B cell (primary cell): ENCODE measurements around the gene WDR47. TPM values are rescaled to one million over a fixed set of nuclear protein-coding genes. Genes with fewer than 3 reads are reported as not detected.
"Not testable (repeated sequence)": the region's sequence is repeated elsewhere in the genome, so short reads cannot be mapped to it uniquely, and the experiment has no call there.

ENCODE experiments used
- ATAC-seq: fragments of 200-7000 bp; cut with Tn5 transposase; one replicate; pipeline ENCODE4 v1.10.0; 2021; ENCODE audit warnings: low read depth, mild to moderate bottlenecking, moderate number of reproducible peaks, moderate library complexity
- CTCF ChIA-PET: fragments of 350-600 bp; sonication (Branson Sonifier 250); formaldehyde crosslinking; loops from one replicate; lab custom pipeline; 2021; ENCODE audit warnings: antibody characterized with exemption, inconsistent platforms; lab: Charles Lee
- POLR2A ChIA-PET: fragments of 350-600 bp; sonication (Branson Sonifier 250); formaldehyde crosslinking; loops from one replicate; lab custom pipeline; 2021; ENCODE audit warnings: antibody characterized with exemption; lab: Charles Lee
- DNase-seq: peaks from one replicate; pipeline ENCODE4 v3.0.0; 2013
- H2AFZ ChIP-seq: 2 replicates; pipeline ENCODE4 v1.6.1; 2012; ENCODE audit warnings: mild to moderate bottlenecking, low read depth, low read length; ENCODE audit not compliant: insufficient read depth, poor library complexity, severe bottlenecking
- H3K27ac ChIP-seq, 2 donors: 1 replicate in 1 of 2; 2 replicates in 1 of 2; pipeline ENCODE4 v1.5.1; 2012 to 2013; ENCODE audit warnings: low read length in 2 of 2, mild to moderate bottlenecking in 2 of 2, moderate library complexity in 1 of 2
- H3K27me3 ChIP-seq, 4 experiments: fragments of 200-600 bp in 1 of 4; sonication (generic) in 1 of 4; replicated peaks in 1 of 4; 1 replicate in 2 of 4; 2 replicates in 2 of 4; pipeline versions ENCODE4 v1.6.1 to v1.7.0; 2013 to 2016; ENCODE audit warnings: low read length in 3 of 4, mild to moderate bottlenecking in 2 of 4, mixed read lengths in 1 of 4, moderate library complexity in 1 of 4; ENCODE audit not compliant: insufficient read depth in 4 of 4, control insufficient read depth in 3 of 4; ENCODE audit errors: control extremely low read depth in 1 of 4
- H3K36me3 ChIP-seq, 2 experiments: replicated peaks in 1 of 2; 1 replicate in 1 of 2; 2 replicates in 1 of 2; pipeline versions ENCODE4 v1.6.1 to v1.7.1; 2013; ENCODE audit warnings: low read length in 1 of 2; ENCODE audit not compliant: insufficient read depth in 2 of 2, control insufficient read depth in 1 of 2; ENCODE audit errors: control extremely low read depth in 1 of 2, extremely low read depth in 1 of 2
- H3K4me1 ChIP-seq, 2 donors: fragments of 200-600 bp in 1 of 2; sonication (generic) in 1 of 2; 1 replicate in 1 of 2; 2 replicates in 1 of 2; pipeline versions ENCODE4 v1.5.1 to v1.6.1; 2013 to 2017; ENCODE audit warnings: low read length in 2 of 2; ENCODE audit not compliant: control insufficient read depth in 2 of 2, insufficient read depth in 2 of 2
- H3K4me2 ChIP-seq: replicated peaks from 2 replicates; pipeline ENCODE3; 2012; ENCODE audit warnings: mild to moderate bottlenecking, low read depth, low read length; ENCODE audit not compliant: poor library complexity, severe bottlenecking
- H3K4me3 ChIP-seq, 5 experiments: fragments of 200-600 bp in 1 of 5; sonication (generic) in 1 of 5; 1 replicate in 3 of 5; 2 replicates in 2 of 5; pipeline versions ENCODE4 v1.5.1 to v1.7.0; 2011 to 2016; ENCODE audit warnings: low read length in 4 of 5, mild to moderate bottlenecking in 4 of 5, low read depth in 2 of 5, control low read depth in 1 of 5, moderate library complexity in 1 of 5; ENCODE audit not compliant: insufficient read depth in 1 of 5; ENCODE audit errors: control extremely low read depth in 1 of 5, extremely low read depth in 1 of 5
- H3K79me2 ChIP-seq: fragments of 200-600 bp; sonication (generic); one replicate; pipeline ENCODE4 v1.6.0; 2016; ENCODE audit warnings: low read length; ENCODE audit not compliant: control insufficient read depth, insufficient read depth
- H3K9ac ChIP-seq: fragments of 200-600 bp; sonication (generic); 2 replicates; pipeline ENCODE4 v1.6.1; 2017; ENCODE audit warnings: mild to moderate bottlenecking, low read length, moderate library complexity
- H3K9me3 ChIP-seq, 3 donors: one replicate each; pipeline versions ENCODE4 v1.6.1 to v1.7.1; 2013; ENCODE audit warnings: low read length in 2 of 3; ENCODE audit not compliant: control insufficient read depth in 2 of 3, insufficient read depth in 1 of 3; ENCODE audit errors: control extremely low read depth in 1 of 3
- H4K20me1 ChIP-seq: 2 replicates; pipeline ENCODE4 v1.6.0; 2012; ENCODE audit warnings: mild to moderate bottlenecking, low read length; ENCODE audit not compliant: insufficient read depth, control insufficient read depth, poor library complexity, severe bottlenecking
- H3K27ac Mint-ChIP-seq: one replicate; pipeline ENCODE4 v1.8.0; 2021; ENCODE audit warnings: mixed read lengths
- H3K27me3 Mint-ChIP-seq: one replicate; pipeline ENCODE4 v1.8.0; 2021; ENCODE audit warnings: mixed read lengths
- H3K4me1 Mint-ChIP-seq: one replicate; pipeline ENCODE4 v1.8.0; 2021; ENCODE audit warnings: mixed read lengths
- H3K4me3 Mint-ChIP-seq: one replicate; pipeline ENCODE4 v1.8.0; 2021; ENCODE audit warnings: mixed read lengths
- H3K9me3 Mint-ChIP-seq: one replicate; pipeline ENCODE4 v1.8.0; 2022; ENCODE audit warnings: mixed read lengths; ENCODE audit not compliant: insufficient read depth
- CTCF ChIP-seq: fragments of 200-600 bp; IDR thresholded peaks from one replicate; pipeline ENCODE4 v1.8.0; 2022; ENCODE audit warnings: antibody characterized with exemption, mild to moderate bottlenecking
- EZH2 ChIP-seq: IDR thresholded peaks from 2 replicates; pipeline ENCODE4 v1.6.1; 2012; ENCODE audit warnings: borderline replicate concordance, low read depth, mild to moderate bottlenecking, moderate library complexity, low read length; ENCODE audit not compliant: insufficient read depth, poor library complexity, severe bottlenecking
- WGBS: methylation state at CpG from one replicate; pipeline ENCODE4 v1.1.5; 2013; ENCODE audit warnings: missing lambda C conversion rate; ENCODE audit not compliant: insufficient coverage; 5-methylcytosine and 5-hydroxymethylcytosine counted together
- intact Hi-C: fragments of 100-400 bp; cut with micrococcal nuclease; formaldehyde crosslinking; loops from one replicate; pipeline ENCODE4 v1.10.0; 2022
- polyA plus RNA-seq: library from polyadenylated mRNA; depleted of rRNA; stranded (reverse); fragments of >200 nt; gene quantifications from 2 replicates; pipeline ENCODE4 v1.2.3, GENCODE V29; 2012
- total RNA-seq, 2 donors: library from RNA; stranded (reverse); fragments of 120-200 nt in 1 of 2; gene quantifications; 1 replicate in 1 of 2; 2 replicates in 1 of 2; pipeline versions ENCODE4 v1.2.3 to v1.2.4, GENCODE V29; 2013 to 2022

Gene WDR47
- total and polyA plus RNA-seq, 2 donors (not counting 1 experiment from before 2014, with no cell fraction given), result 4.4 to 21.6 TPM

GRCh38 chr1:108936170-108936569 is 105.7 kb downstream of the WDR47 start:
- Mint-ChIP-seq H3K4me3 (no peak overlapping the region), H3K27me3 (no peaks in the 10 kb centered on the region), H3K9me3 (no peaks in the 10 kb centered on the region), H3K4me1 (no peaks in the 10 kb centered on the region), H3K27ac (no peak overlapping the region)
- no peak for TF ChIP-seq CTCF
- TF ChIP-seq EZH2, result no peak
- Histone ChIP-seq H2AFZ (no peak overlapping the region), H3K36me3 (peaks cover 3 to 67% of the 10 kb centered on the region in 2 experiments), H3K4me3 (no peak overlapping the region), H4K20me1 (no peaks in the 10 kb centered on the region), H3K4me2 (no peak overlapping the region), H3K79me2 (no peaks in the 10 kb centered on the region), H3K4me1 (no peaks in the 10 kb centered on the region), H3K27me3 (no peaks in the 10 kb centered on the region), H3K27ac (no peak overlapping the region), H3K9me3 (no peaks in the 10 kb centered on the region), H3K9ac (no peak overlapping the region)
- intact Hi-C loops, result no loop called here
- ChIA-PET CTCF (interaction anchor here (0.6 kb wide), 1 partner anchor 353 kb away, joined by 3 read pairs; no protein-coding TSS in a partner anchor), POLR2A (no interaction called here)
- WGBS, result 100% methylated on average over 2 of the region's 9 CpGs
- ATAC-seq (no peak), DNase-seq (no peak)

GRCh38 chr1:108933944-108934343 is 108.0 kb downstream of the WDR47 start:
- Histone ChIP-seq H3K4me2 (no peak overlapping the region), H3K9me3 (no peaks in the 10 kb centered on the region), H2AFZ (no peak overlapping the region), H3K36me3 (peaks cover 3 to 81% of the 10 kb centered on the region in 2 experiments), H3K27ac (no peak overlapping the region), H4K20me1 (no peaks in the 10 kb centered on the region), H3K27me3 (no peaks in the 10 kb centered on the region), H3K9ac (no peak overlapping the region), H3K4me1 (no peaks in the 10 kb centered on the region), H3K4me3 (no peak overlapping the region), H3K79me2 (no peaks in the 10 kb centered on the region)
- POLR2A ChIA-PET, result no interaction called here
- H3K27ac Mint-ChIP-seq, result no peak overlapping the region
- CTCF ChIA-PET, result no interaction called here
- H3K9me3 Mint-ChIP-seq, result no peaks in the 10 kb centered on the region
- TF ChIP-seq EZH2 (no peak), CTCF (no peak)
- H3K4me3 Mint-ChIP-seq, result no peak overlapping the region
- H3K4me1 Mint-ChIP-seq, result no peaks in the 10 kb centered on the region
- 94% methylated on average over 3 of the region's 5 CpGs for WGBS
- ATAC-seq, result no peak
- no peak for DNase-seq
- H3K27me3 Mint-ChIP-seq, result no peaks in the 10 kb centered on the region
- intact Hi-C loops, result no loop called here

GRCh38 chr1:108927565-108927964 is 114.3 kb downstream of the WDR47 start:
- POLR2A ChIA-PET, H3K27me3 Mint-ChIP-seq, H3K4me1 Mint-ChIP-seq, H3K27me3 ChIP-seq, H3K27ac Mint-ChIP-seq, H3K4me1 ChIP-seq, ATAC-seq, H3K4me2 ChIP-seq, H3K4me3 ChIP-seq, DNase-seq, intact Hi-C loops, H3K9ac ChIP-seq, H3K9me3 ChIP-seq, H3K27ac ChIP-seq, H3K4me3 Mint-ChIP-seq, H3K79me2 ChIP-seq, CTCF ChIA-PET, H4K20me1 ChIP-seq, H3K9me3 Mint-ChIP-seq, H2AFZ ChIP-seq: not testable (repeated sequence)
- H3K36me3 ChIP-seq, result peaks cover 16 to 54% of the 10 kb centered on the region in 2 experiments
- 100% methylated on average over 1 of the region's 1 CpG for WGBS
